Adrenal gland (tissue), 5 donors: ENCODE measurements around the gene ATP8B3.

Experiments
- CTCF ChIP-seq, 6 experiments: fragments of 450-650 bp in 4 of 6; fragments of 200-600 bp in 2 of 6; sonication (generic) in 1 of 6; IDR thresholded peaks; 1 replicate in 5 of 6; 2 replicates in 1 of 6; pipeline versions ENCODE4 v1.5.1 to v1.8.0; 2016 to 2021; ENCODE audit warnings: antibody characterized with exemption in 6 of 6, mild to moderate bottlenecking in 2 of 6, moderate library complexity in 1 of 6
- POLR2A ChIP-seq, 2 donors: fragments of 450-650 bp; IDR thresholded peaks; one replicate each; pipeline ENCODE4 v1.6.1; 2017; ENCODE audit warnings: antibody characterized with exemption in 2 of 2, mild to moderate bottlenecking in 2 of 2, moderate library complexity in 1 of 2
- donor health status: DM: no; HTN: no; CAD: no.

- no peak for TF ChIP-seq CTCF (IDR thresholded peaks at IDR 0.05)
- TF ChIP-seq POLR2A (IDR thresholded peaks at IDR 0.05), result no peak
Measured at GRCh38 chr19:1758959-1759903, 52.8 kb downstream of the ATP8B3 start.
